GM12864 (cell line): ENCODE measurements around the gene SIDT1.
"Not testable (repeated sequence)": the region's sequence is repeated elsewhere in the genome, so short reads cannot be mapped to it uniquely, and the experiment has no call there.

Experiments
- DNase-seq: peaks from one replicate; pipeline ENCODE4 v3.0.0-alpha.2; 2011; ENCODE audit warnings: low read depth
- H3K4me3 ChIP-seq: 2 replicates; pipeline ENCODE4 v1.5.1; 2011; ENCODE audit warnings: mild to moderate bottlenecking, low read depth, low read length, control low read depth
- CTCF ChIP-seq: IDR thresholded peaks from 2 replicates; pipeline ENCODE4 v1.5.1; 2011; ENCODE audit warnings: low read depth, mild to moderate bottlenecking, moderate library complexity, low read length, control low read depth, inconsistent platforms; ENCODE audit errors: missing control alignments

SIDT1 gene

GRCh38 chr3:113634782-113635474, 102.6 kb downstream of the SIDT1 start:
- no peak overlapping the region for H3K4me3 ChIP-seq
- TF ChIP-seq CTCF, result no peak
- DNase-seq, result no peak

- not testable (repeated sequence) for DNase-seq, H3K4me3 ChIP-seq
Measured at GRCh38 chr3:113636034-113636433, 103.7 kb downstream of the SIDT1 start.

GRCh38 chr3:113637756-113638155, 105.4 kb downstream of the SIDT1 start:
- H3K4me3 ChIP-seq, result no peak overlapping the region
- no peak for TF ChIP-seq CTCF

GRCh38 chr3:113638910-113639309, 106.6 kb downstream of the SIDT1 start:
- H3K4me3 ChIP-seq, result no peak overlapping the region
- TF ChIP-seq CTCF, result no peak
- no peak for DNase-seq

More at GRCh38 chr3:113637756-113638155, 105.4 kb downstream of the SIDT1 start:
- DNase-seq, result no peak

- no peak for TF ChIP-seq CTCF
- H3K4me3 ChIP-seq, result no peak overlapping the region
- DNase-seq, result no peak
Measured at GRCh38 chr3:113643583-113643982, 111.2 kb downstream of the SIDT1 start.

- no peak overlapping the region for H3K4me3 ChIP-seq
- TF ChIP-seq CTCF, result no peak
- DNase-seq, result no peak
Measured at GRCh38 chr3:113648524-113648923, 116.2 kb downstream of the SIDT1 start.

GRCh38 chr3:113649174-113649845, 117.0 kb downstream of the SIDT1 start:
- DNase-seq, result no peak
- TF ChIP-seq CTCF, result no peak
- no peak overlapping the region for H3K4me3 ChIP-seq
